Lower lobe of right lung (tissue), 2 donors: ENCODE data around the gene MAGI1. TPM values are rescaled to one million over a fixed set of nuclear protein-coding genes. Genes with fewer than 3 reads are reported as not detected.
A peak's percentile ranks its signal among the peaks of the same experiment; 100 is the strongest.

Source experiments
- ATAC-seq, 2 donors: fragments of 200-7000 bp; cut with Tn5 transposase; one replicate each; pipeline ENCODE4 v1.9.1; 2020 to 2022; ENCODE audit warnings: mild to moderate bottlenecking in 2 of 2, moderate library complexity in 2 of 2
- DNase-seq: peaks from one replicate; pipeline ENCODE4 v3.0.0-alpha.2; 2020
- H3K27ac ChIP-seq: fragments of 200-600 bp; one replicate; pipeline ENCODE4 v1.8.0; 2022
- H3K27me3 ChIP-seq: fragments of 200-600 bp; one replicate; pipeline ENCODE4 v1.8.0; 2022; ENCODE audit warnings: low read depth
- H3K36me3 ChIP-seq: fragments of 200-600 bp; one replicate; pipeline ENCODE4 v1.8.0; 2022; ENCODE audit warnings: mild to moderate bottlenecking
- H3K4me1 ChIP-seq: fragments of 200-600 bp; one replicate; pipeline ENCODE4 v1.8.0; 2022
- H3K4me3 ChIP-seq: fragments of 200-600 bp; one replicate; pipeline ENCODE4 v1.8.0; 2022; ENCODE audit warnings: mild to moderate bottlenecking
- H3K9me3 ChIP-seq: fragments of 200-600 bp; one replicate; pipeline ENCODE4 v1.8.0; 2022
- intact Hi-C: fragments of 100-400 bp; cut with DNase I; formaldehyde crosslinking; loops from one replicate; pipeline ENCODE4 v1.11.0; 2022
- total RNA-seq: library from RNA; stranded (reverse); fragmentation: NEBNext Ultra II Directional; extraction: Animal tissue kit (Norgen Biotek cat#: 25700); gene quantifications from one replicate; pipeline ENCODE4 v1.2.1, GENCODE V29; 2021
- TF ChIP-seq, protein P1 (sequence below): fragments of 200-600 bp; IDR thresholded peaks from one replicate; pipeline ENCODE4 v1.8.0; 2022; ENCODE audit warnings: antibody characterized with exemption, mild to moderate bottlenecking
- donor health status: DM: no; HTN: yes; CAD: no; lungs with severe emphysema.

MAGI1 gene
- total RNA-seq, 1 donor from 2014 or later: 35.5 TPM

DNA sequence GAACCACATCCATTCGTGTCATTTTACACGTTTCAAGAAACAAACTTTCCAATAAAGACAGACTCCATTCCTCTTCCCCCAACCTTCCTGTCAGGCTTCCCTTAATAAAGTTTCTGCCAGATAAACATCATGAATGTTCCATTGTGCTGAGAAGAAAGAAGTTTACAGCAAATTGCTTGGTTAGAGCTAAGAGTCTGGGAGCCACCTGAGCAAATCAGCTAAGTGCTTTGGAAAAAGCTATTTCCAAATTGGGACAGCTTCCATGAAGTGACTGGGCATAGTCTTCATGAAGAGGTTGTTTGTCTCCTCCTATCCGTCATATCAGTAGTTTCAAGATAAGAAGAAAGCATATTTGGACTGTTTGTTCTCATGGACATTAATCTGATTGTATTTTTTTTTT lies 77.0 kb downstream of the MAGI1 start:
- H3K36me3 ChIP-seq: no peaks in the 10 kb centered on the region
- peaks cover 7% of the 10 kb centered on the region for H3K4me1 ChIP-seq
- peak in 1 of 2 donors; percentile 33 for ATAC-seq
- TF ChIP-seq, protein P1, sequence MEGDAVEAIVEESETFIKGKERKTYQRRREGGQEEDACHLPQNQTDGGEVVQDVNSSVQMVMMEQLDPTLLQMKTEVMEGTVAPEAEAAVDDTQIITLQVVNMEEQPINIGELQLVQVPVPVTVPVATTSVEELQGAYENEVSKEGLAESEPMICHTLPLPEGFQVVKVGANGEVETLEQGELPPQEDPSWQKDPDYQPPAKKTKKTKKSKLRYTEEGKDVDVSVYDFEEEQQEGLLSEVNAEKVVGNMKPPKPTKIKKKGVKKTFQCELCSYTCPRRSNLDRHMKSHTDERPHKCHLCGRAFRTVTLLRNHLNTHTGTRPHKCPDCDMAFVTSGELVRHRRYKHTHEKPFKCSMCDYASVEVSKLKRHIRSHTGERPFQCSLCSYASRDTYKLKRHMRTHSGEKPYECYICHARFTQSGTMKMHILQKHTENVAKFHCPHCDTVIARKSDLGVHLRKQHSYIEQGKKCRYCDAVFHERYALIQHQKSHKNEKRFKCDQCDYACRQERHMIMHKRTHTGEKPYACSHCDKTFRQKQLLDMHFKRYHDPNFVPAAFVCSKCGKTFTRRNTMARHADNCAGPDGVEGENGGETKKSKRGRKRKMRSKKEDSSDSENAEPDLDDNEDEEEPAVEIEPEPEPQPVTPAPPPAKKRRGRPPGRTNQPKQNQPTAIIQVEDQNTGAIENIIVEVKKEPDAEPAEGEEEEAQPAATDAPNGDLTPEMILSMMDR: no peak
- no peak overlapping the region for H3K4me3 ChIP-seq
- no peaks in the 10 kb centered on the region for H3K27me3 ChIP-seq
- H3K9me3 ChIP-seq: no peaks in the 10 kb centered on the region
- intact Hi-C loops: no loop called here
- no peak for DNase-seq
- H3K27ac ChIP-seq: peak overlapping the region; percentile 8

DNA sequence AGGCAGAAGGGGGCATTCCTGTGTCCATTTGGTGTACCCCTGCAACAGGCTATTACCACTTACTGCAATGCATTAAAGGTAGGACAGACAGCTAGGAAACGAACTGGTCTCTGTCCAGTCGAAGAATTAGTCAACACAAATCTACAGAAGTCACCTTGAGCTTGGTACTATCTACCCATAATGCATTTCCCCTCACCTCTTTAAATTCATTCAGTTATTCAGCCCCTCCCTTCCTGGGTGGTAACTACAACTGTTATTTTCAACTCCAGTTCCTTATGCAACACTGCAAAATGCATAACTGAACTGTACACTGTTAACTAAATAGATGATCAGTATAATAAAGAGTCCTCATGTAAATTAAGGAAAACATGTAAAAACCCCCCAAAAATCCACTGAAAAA lies 77.6 kb downstream of the MAGI1 start:
- DNase-seq: no peak
- no peaks in the 10 kb centered on the region for H3K9me3 ChIP-seq
- ATAC-seq: no peak

DNA sequence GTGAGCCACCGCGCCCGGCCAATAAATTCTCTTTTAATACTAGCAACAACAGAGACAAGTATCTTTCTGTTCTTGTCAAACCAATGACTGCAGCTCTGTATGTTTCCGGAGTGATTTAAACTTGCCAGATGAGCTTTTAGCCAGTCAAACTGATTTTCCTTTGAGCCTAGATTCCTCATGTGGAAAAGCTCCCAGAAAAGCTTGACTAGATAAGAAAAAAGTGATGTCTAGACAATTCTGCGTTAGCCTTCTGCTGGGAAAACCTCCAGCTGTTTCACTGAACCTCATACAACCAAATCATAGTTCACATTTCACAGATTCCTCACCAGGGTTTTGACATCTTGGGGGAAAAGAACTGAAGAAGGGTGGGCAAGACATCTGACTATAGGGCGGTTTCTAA lies 78.6 kb downstream of the MAGI1 start:
- Histone ChIP-seq H3K4me3 (no peak overlapping the region), H3K27ac (no peak overlapping the region), H3K9me3 (no peaks in the 10 kb centered on the region), H3K36me3 (no peaks in the 10 kb centered on the region), H3K4me1 (peaks cover 20% of the 10 kb centered on the region), H3K27me3 (no peaks in the 10 kb centered on the region)
- no peak for DNase-seq
- intact Hi-C loops: no loop called here
- no peak for ATAC-seq
- TF ChIP-seq, protein P1: no peak

More for the DNA sequence above, 77.6 kb downstream of the MAGI1 start:
- intact Hi-C loops: no loop called here
- Histone ChIP-seq H3K4me1 (peaks cover 10% of the 10 kb centered on the region), H3K4me3 (no peak overlapping the region), H3K27ac (no peak overlapping the region), H3K27me3 (no peaks in the 10 kb centered on the region), H3K36me3 (no peaks in the 10 kb centered on the region)
- TF ChIP-seq, protein P1: no peak

DNA sequence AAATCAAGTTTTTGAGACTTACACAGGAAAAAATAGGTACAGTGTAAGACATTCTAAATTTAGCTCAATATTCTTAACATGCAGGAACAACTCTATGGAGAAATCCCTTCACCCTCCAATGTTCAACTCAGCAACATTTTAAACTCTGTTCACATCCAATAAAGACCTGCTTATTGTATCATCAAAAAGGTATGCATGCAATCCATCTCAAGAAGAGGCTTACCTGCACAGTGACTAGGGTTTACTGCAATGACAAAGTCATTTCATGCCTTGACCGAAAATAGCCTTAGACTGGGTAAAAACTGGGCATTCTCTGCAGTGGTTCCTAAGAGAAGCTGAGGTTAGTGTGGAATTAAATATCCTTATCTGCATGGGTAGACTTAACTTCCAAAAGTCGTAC lies 80.5 kb downstream of the MAGI1 start:
- peaks cover 36% of the 10 kb centered on the region for H3K4me1 ChIP-seq
- no peak for DNase-seq
- H3K36me3 ChIP-seq: no peaks in the 10 kb centered on the region
- no peak overlapping the region for H3K4me3 ChIP-seq
- peak in 1 of 2 donors; percentile 18 for ATAC-seq
- H3K27ac ChIP-seq: no peak overlapping the region
- H3K27me3 ChIP-seq: no peaks in the 10 kb centered on the region
- no peaks in the 10 kb centered on the region for H3K9me3 ChIP-seq
- TF ChIP-seq, protein P1: no peak
- intact Hi-C loops: no loop called here

DNA sequence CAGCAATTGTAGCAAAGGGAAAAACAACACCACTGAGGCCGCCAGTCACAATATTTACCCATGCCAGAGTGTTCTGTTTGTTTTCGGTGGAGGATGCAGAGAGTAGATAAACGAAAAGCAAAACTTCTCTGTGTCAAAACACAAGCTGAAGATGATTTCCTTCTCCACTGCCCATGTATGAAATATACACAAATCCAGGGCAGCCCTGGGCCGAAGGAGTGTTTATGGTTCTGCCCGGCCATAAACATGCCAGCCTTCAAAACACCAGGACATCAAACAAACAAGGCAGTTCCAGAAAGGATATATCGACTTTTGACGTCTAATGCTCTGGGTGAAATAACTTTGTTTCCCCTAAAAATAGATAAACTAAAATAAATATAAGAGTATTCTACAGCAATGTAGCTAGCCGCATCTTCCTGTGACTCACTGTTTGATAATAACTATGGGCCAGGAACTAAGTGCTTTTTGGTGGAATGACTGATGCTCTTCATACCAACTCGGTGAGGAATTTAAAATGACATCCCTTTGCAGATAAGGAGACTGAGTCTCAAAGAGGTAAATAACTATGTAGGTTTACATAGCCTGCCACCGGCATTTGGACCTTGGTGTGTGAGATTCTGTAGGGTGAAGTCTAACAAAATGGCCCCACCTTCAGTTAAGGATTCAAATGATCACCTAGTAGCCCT lies 82.8 kb downstream of the MAGI1 start:
- DNase-seq (no peak), ATAC-seq (no peak)
- no peaks in the 10 kb centered on the region for H3K36me3 ChIP-seq
- no peaks in the 10 kb centered on the region for H3K27me3 ChIP-seq
- TF ChIP-seq, protein P1: no peak
- peak overlapping the region; percentile 83 for H3K27ac ChIP-seq
- H3K4me1 ChIP-seq: peaks cover 52% of the 10 kb centered on the region
- H3K4me3 ChIP-seq: no peak overlapping the region
- intact Hi-C loops: no loop called here
- H3K9me3 ChIP-seq: no peaks in the 10 kb centered on the region
